Smooth muscle cell (in vitro differentiated cells): ENCODE measurements around the gene KRR1. TPM values are rescaled to one million over a fixed set of nuclear protein-coding genes. Genes with fewer than 3 reads are reported as not detected.

ENCODE experiments used
- DNase-seq: peaks from one replicate; lab custom pipeline; 2025; ENCODE audit not compliant: unreplicated experiment; lab: John Stamatoyannopoulos, UW
- H2AFZ ChIP-seq: fragments of 200-600 bp; sonication (generic); 2 replicates; pipeline ENCODE4 v1.6.0; 2016; ENCODE audit warnings: antibody characterized with exemption, low read depth, mild to moderate bottlenecking
- H3F3A ChIP-seq: fragments of 200-600 bp; sonication (generic); 2 replicates; pipeline ENCODE4 v1.6.0; 2017; ENCODE audit warnings: antibody characterized with exemption, low read depth
- H3K27ac ChIP-seq: fragments of 200-600 bp; sonication (generic); 2 replicates; pipeline ENCODE4 v1.5.1; 2016; ENCODE audit warnings: low read depth, mild to moderate bottlenecking
- H3K27me3 ChIP-seq: fragments of 200-600 bp; sonication (generic); 2 replicates; pipeline ENCODE4 v1.6.1; 2016; ENCODE audit warnings: low read depth, mild to moderate bottlenecking
- H3K36me3 ChIP-seq: fragments of 200-600 bp; sonication (generic); 2 replicates; pipeline ENCODE4 v1.5.1; 2016; ENCODE audit warnings: low read depth
- H3K4me1 ChIP-seq: fragments of 200-600 bp; sonication (generic); 2 replicates; pipeline ENCODE4 v1.5.1; 2016; ENCODE audit warnings: low read depth
- H3K4me2 ChIP-seq: fragments of 200-600 bp; sonication (generic); 2 replicates; pipeline ENCODE4 v1.6.0; 2016; ENCODE audit warnings: mild to moderate bottlenecking
- H3K4me3 ChIP-seq: fragments of 200-600 bp; sonication (generic); 2 replicates; pipeline ENCODE4 v1.5.1; 2016; ENCODE audit warnings: mild to moderate bottlenecking
- H3K79me2 ChIP-seq: fragments of 200-600 bp; sonication (generic); 2 replicates; pipeline ENCODE4 v1.6.0; 2016; ENCODE audit warnings: low read depth, mild to moderate bottlenecking
- H3K9ac ChIP-seq: fragments of 200-600 bp; sonication (generic); 2 replicates; pipeline ENCODE4 v1.6.0; 2016; ENCODE audit warnings: low read depth
- H3K9me3 ChIP-seq: fragments of 200-600 bp; sonication (generic); replicated peaks from 2 replicates; pipeline ENCODE4 v1.5.1; 2016; ENCODE audit warnings: low read depth
- H4K20me1 ChIP-seq: fragments of 200-600 bp; sonication (generic); 2 replicates; pipeline ENCODE4 v1.6.0; 2016; ENCODE audit warnings: low read depth
- WGBS: methylation state at CpG from one replicate; pipeline ENCODE4 v1.1.7; 2016; ENCODE audit warnings: low lambda C conversion rate; 5-methylcytosine and 5-hydroxymethylcytosine counted together
- polyA plus RNA-seq: library from polyadenylated mRNA; unstranded; fragments of >200 nt; fragmentation: Nextera tagmentation; extraction: Ambion mirVana; gene quantifications from 2 replicates; pipeline ENCODE4 v1.2.1, GENCODE V29; 2016
- total RNA-seq: library from RNA; depleted of rRNA; stranded (reverse); fragments of >200 nt; gene quantifications from 2 replicates; pipeline ENCODE4 v1.2.3, GENCODE V29; 2014
- TF ChIP-seq, protein P1 (sequence below): fragments of 200-600 bp; sonication (generic); IDR thresholded peaks from 2 replicates; pipeline ENCODE4 v1.5.1; 2017; ENCODE audit warnings: borderline replicate concordance, mild to moderate bottlenecking, antibody characterized with exemption; ENCODE audit not compliant: insufficient read depth, poor library complexity, severe bottlenecking

Gene KRR1
- total and polyA plus RNA-seq, 2 experiments from 2014 or later = 26.2 to 48.9 TPM

DNA sequence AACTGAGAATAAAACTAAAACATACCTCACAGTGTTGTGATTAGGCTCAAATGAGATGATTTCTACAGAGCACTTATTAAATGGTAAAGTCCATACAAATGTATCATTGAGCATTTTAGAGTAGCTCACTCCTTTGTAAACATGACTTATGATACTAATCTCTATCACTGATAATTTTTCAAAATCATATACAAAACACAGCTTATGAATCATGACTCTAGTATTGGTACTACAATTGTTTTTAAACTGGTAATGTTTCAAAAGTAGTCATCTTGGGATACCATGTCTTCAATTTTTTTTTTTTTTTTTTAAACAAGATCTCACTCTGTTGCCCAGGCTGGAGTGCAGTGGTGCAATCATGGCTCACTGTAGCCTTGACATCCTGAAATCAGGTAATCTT is 40.1 kb upstream of the KRR1 start:
- H4K20me1 ChIP-seq = no peaks in the 10 kb centered on the region

DNA sequence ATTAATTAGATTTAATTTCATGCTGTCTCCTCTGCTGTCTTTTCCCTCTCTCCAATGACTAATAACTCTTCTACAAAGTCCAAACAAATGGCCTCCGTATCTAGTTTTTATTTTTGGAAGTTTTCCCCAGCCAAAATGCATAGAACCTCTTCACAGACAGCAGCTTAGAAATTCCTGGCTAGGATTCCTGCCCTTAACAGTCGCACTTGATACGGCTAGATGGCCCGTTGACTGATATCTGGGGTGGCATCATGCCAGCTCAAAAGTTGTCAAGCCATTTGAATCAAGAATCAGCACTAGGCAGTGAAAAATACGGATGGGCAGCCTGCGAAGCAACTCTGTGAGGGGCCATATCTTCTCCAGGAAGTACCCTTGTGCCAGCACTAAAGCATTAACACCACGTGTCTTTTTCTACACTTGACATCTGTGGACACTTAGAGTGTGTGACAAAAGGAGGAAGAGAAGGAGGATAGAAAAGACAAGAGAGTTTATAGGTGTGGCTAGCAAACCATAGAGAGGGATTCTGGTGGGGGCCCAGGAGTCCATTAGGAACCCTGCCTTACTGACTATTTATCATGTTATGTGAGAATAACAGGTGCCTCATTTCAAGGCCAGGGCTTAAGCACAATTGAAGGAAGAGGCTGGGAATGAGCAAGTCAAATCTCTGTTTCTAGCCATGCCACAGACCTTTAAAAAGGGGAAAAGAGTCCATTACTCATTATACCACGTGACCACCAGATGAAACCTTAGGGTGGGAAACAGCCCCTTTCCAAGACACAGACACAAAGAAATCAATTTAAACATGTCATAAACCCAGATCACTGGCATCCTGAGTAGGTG is 39.2 kb upstream of the KRR1 start:
- H2AFZ ChIP-seq = no peak overlapping the region
- H3F3A ChIP-seq = peaks cover 3% of the 10 kb centered on the region
- no peaks in the 10 kb centered on the region for H3K36me3 ChIP-seq
- no peaks in the 10 kb centered on the region for H3K9me3 ChIP-seq
- no peak overlapping the region for H3K9ac ChIP-seq
- H3K4me2 ChIP-seq = peak overlapping the region; percentile 29
- no peaks in the 10 kb centered on the region for H3K79me2 ChIP-seq
- TF ChIP-seq, protein P1, sequence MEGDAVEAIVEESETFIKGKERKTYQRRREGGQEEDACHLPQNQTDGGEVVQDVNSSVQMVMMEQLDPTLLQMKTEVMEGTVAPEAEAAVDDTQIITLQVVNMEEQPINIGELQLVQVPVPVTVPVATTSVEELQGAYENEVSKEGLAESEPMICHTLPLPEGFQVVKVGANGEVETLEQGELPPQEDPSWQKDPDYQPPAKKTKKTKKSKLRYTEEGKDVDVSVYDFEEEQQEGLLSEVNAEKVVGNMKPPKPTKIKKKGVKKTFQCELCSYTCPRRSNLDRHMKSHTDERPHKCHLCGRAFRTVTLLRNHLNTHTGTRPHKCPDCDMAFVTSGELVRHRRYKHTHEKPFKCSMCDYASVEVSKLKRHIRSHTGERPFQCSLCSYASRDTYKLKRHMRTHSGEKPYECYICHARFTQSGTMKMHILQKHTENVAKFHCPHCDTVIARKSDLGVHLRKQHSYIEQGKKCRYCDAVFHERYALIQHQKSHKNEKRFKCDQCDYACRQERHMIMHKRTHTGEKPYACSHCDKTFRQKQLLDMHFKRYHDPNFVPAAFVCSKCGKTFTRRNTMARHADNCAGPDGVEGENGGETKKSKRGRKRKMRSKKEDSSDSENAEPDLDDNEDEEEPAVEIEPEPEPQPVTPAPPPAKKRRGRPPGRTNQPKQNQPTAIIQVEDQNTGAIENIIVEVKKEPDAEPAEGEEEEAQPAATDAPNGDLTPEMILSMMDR = no peak
- H3K4me3 ChIP-seq = no peak overlapping the region
- H4K20me1 ChIP-seq = no peaks in the 10 kb centered on the region
- no peak for DNase-seq
- 82% methylated on average over 8 of the region's 8 CpGs for WGBS
- H3K27ac ChIP-seq = no peak overlapping the region
- no peaks in the 10 kb centered on the region for H3K27me3 ChIP-seq
- H3K4me1 ChIP-seq = peaks cover 7% of the 10 kb centered on the region

More for the DNA sequence above, 40.1 kb upstream of the KRR1 start:
- Histone ChIP-seq H3K4me3 (no peak overlapping the region), H3K27me3 (no peaks in the 10 kb centered on the region), H2AFZ (no peak overlapping the region), H3K4me1 (peaks cover 7% of the 10 kb centered on the region), H3K9ac (no peak overlapping the region), H3K27ac (no peak overlapping the region), H3K79me2 (no peaks in the 10 kb centered on the region), H3K4me2 (peak overlapping the region; percentile 29), H3K36me3 (no peaks in the 10 kb centered on the region), H3K9me3 (no peaks in the 10 kb centered on the region), H3F3A (peaks cover 3% of the 10 kb centered on the region)
- DNase-seq = no peak
- TF ChIP-seq, protein P1 = no peak

DNA sequence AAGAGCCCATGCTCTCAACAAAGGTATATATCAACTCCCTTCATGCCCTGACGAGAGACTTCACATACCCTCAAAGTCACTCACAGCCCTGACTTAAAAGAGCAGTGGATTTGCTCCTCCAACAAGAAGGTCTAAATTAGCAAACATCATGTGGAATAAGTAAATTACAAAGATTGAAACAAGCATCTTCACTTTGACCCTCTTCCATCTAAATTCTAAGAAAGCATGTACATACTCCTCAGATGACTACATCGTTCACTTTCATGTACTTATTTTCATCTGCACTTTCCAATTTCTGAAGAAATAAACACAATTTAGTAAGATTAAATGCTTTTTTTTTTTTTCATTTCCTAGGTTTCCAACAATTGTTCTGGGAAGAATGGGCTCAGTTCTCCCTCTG is 38.6 kb upstream of the KRR1 start:
- H3K9ac ChIP-seq = no peak overlapping the region
- no peak overlapping the region for H3K4me2 ChIP-seq
- no peak overlapping the region for H3K27ac ChIP-seq

More for the DNA sequence above, 38.6 kb upstream of the KRR1 start:
- 93% methylated on average over 2 of the region's 2 CpGs for WGBS
- Histone ChIP-seq H3K9me3 (no peaks in the 10 kb centered on the region), H3K27me3 (no peaks in the 10 kb centered on the region), H3K79me2 (no peaks in the 10 kb centered on the region), H3K4me3 (no peak overlapping the region), H3K36me3 (no peaks in the 10 kb centered on the region), H3K4me1 (peaks cover 7% of the 10 kb centered on the region), H2AFZ (no peak overlapping the region), H4K20me1 (no peaks in the 10 kb centered on the region), H3F3A (peaks cover 3% of the 10 kb centered on the region)
- no peak for DNase-seq
- TF ChIP-seq, protein P1 = no peak
